ENCODE data around the gene TRIM33. TPM values are rescaled to one million over a fixed set of nuclear protein-coding genes. Genes with fewer than 3 reads are reported as not detected.

TRIM33 gene
- total and polyA plus RNA-seq, 4 donors, result 5.6 to 42.8 (median 30.4) TPM

GRCh38 chr1:114507513-114507912 is 3.5 kb downstream of the TRIM33 start:
- H3K4me1 ChIP-seq (ENCODE audit: control insufficient read depth in 1 of 2, insufficient read depth in 2 of 2, low read length in 2 of 2), result peaks cover 0 to 5% of the 10 kb centered on the region in 2 donors
- no peak for ATAC-seq (ENCODE audit: low FRiP score)
- no peaks in the 10 kb centered on the region for H3K27me3 ChIP-seq (ENCODE audit: control insufficient read depth in 1 of 2, insufficient read depth in 2 of 2, low read length in 1 of 2)
- no peaks in the 10 kb centered on the region for H3K36me3 ChIP-seq (ENCODE audit: control insufficient read depth in 1 of 2, insufficient read depth in 2 of 2, low read length in 1 of 2)
- 52 to 60% methylated on average over 3 of the region's 3 CpGs for WGBS, 2 donors
- no peak for DNase-seq
- no peak overlapping the region for H3K27ac ChIP-seq (ENCODE audit: low read depth in 1 of 2, low read length in 2 of 2)
- H3K4me3 ChIP-seq (ENCODE audit: low read length in 2 of 2), result no peak overlapping the region
- H3K9me3 ChIP-seq (ENCODE audit: control insufficient read depth, low read length), result no peaks in the 10 kb centered on the region
- intact Hi-C loops (cut with DNase I), result no loop called here

- H3K27me3 ChIP-seq (ENCODE audit: control insufficient read depth in 1 of 2, insufficient read depth in 2 of 2, low read length in 1 of 2), result no peaks in the 10 kb centered on the region
- no peak overlapping the region for H3K4me3 ChIP-seq (ENCODE audit: low read length in 2 of 2)
- H3K4me1 ChIP-seq (ENCODE audit: control insufficient read depth in 1 of 2, insufficient read depth in 2 of 2, low read length in 2 of 2), result peaks cover 0 to 5% of the 10 kb centered on the region in 2 donors
- DNase-seq (no peak), ATAC-seq (ENCODE audit: low FRiP score) (no peak)
- no peak overlapping the region for H3K27ac ChIP-seq (ENCODE audit: low read depth in 1 of 2, low read length in 2 of 2)
- intact Hi-C loops (cut with DNase I), result no loop called here
- H3K9me3 ChIP-seq (ENCODE audit: control insufficient read depth, low read length), result no peaks in the 10 kb centered on the region
- no peaks in the 10 kb centered on the region for H3K36me3 ChIP-seq (ENCODE audit: control insufficient read depth in 1 of 2, insufficient read depth in 2 of 2, low read length in 1 of 2)
- WGBS, 2 donors, result 71 to 72% methylated on average over 2 of the region's 2 CpGs
Observed at GRCh38 chr1:114505148-114505561, 5.8 kb downstream of the TRIM33 start.

GRCh38 chr1:114503916-114504422 is 7.0 kb downstream of the TRIM33 start:
- no peak overlapping the region for H3K4me3 ChIP-seq (ENCODE audit: low read length in 2 of 2)
- no peaks in the 10 kb centered on the region for H3K9me3 ChIP-seq (ENCODE audit: control insufficient read depth, low read length)
- intact Hi-C loops (cut with DNase I), result no loop called here
- no peaks in the 10 kb centered on the region for H3K36me3 ChIP-seq (ENCODE audit: control insufficient read depth in 1 of 2, insufficient read depth in 2 of 2, low read length in 1 of 2)
- no peak for DNase-seq
- ATAC-seq (ENCODE audit: low FRiP score), result no peak
- H3K27ac ChIP-seq (ENCODE audit: low read depth in 1 of 2, low read length in 2 of 2), result no peak overlapping the region
- WGBS, 2 donors, result 44 to 48% methylated on average over 7 of the region's 7 CpGs
- H3K4me1 ChIP-seq (ENCODE audit: control insufficient read depth in 1 of 2, insufficient read depth in 2 of 2, low read length in 2 of 2), result peaks cover 0 to 5% of the 10 kb centered on the region in 2 donors
- no peaks in the 10 kb centered on the region for H3K27me3 ChIP-seq (ENCODE audit: control insufficient read depth in 1 of 2, insufficient read depth in 2 of 2, low read length in 1 of 2)

- Histone ChIP-seq H3K27me3 (ENCODE audit: control insufficient read depth in 1 of 2, insufficient read depth in 2 of 2, low read length in 1 of 2) (no peaks in the 10 kb centered on the region), H3K4me1 (ENCODE audit: control insufficient read depth in 1 of 2, insufficient read depth in 2 of 2, low read length in 2 of 2) (peaks cover 0 to 5% of the 10 kb centered on the region in 2 donors), H3K9me3 (ENCODE audit: control insufficient read depth, low read length) (no peaks in the 10 kb centered on the region), H3K4me3 (ENCODE audit: low read length in 2 of 2) (no peak overlapping the region), H3K27ac (ENCODE audit: low read depth in 1 of 2, low read length in 2 of 2) (no peak overlapping the region), H3K36me3 (ENCODE audit: control insufficient read depth in 1 of 2, insufficient read depth in 2 of 2, low read length in 1 of 2) (no peaks in the 10 kb centered on the region)
- ATAC-seq (ENCODE audit: low FRiP score) (no peak), DNase-seq (no peak)
- intact Hi-C loops (cut with DNase I), result no loop called here
Observed at GRCh38 chr1:114502080-114502479, 8.9 kb downstream of the TRIM33 start.

- peaks cover 0 to 5% of the 10 kb centered on the region in 2 donors for H3K4me1 ChIP-seq (ENCODE audit: control insufficient read depth in 1 of 2, insufficient read depth in 2 of 2, low read length in 2 of 2)
- H3K27me3 ChIP-seq (ENCODE audit: control insufficient read depth in 1 of 2, insufficient read depth in 2 of 2, low read length in 1 of 2), result no peaks in the 10 kb centered on the region
- intact Hi-C loops (cut with DNase I), result no loop called here
- no peak for ATAC-seq (ENCODE audit: low FRiP score)
- H3K27ac ChIP-seq (ENCODE audit: low read depth in 1 of 2, low read length in 2 of 2), result no peak overlapping the region
- H3K4me3 ChIP-seq (ENCODE audit: low read length in 2 of 2), result no peak overlapping the region
- no peak for DNase-seq
- H3K9me3 ChIP-seq (ENCODE audit: control insufficient read depth, low read length), result no peaks in the 10 kb centered on the region
- no peaks in the 10 kb centered on the region for H3K36me3 ChIP-seq (ENCODE audit: control insufficient read depth in 1 of 2, insufficient read depth in 2 of 2, low read length in 1 of 2)
Observed at GRCh38 chr1:114499478-114499877, 11.5 kb downstream of the TRIM33 start.

- H3K27me3 ChIP-seq (ENCODE audit: control insufficient read depth in 1 of 2, insufficient read depth in 2 of 2, low read length in 1 of 2), result no peaks in the 10 kb centered on the region
- intact Hi-C loops (cut with DNase I), result no loop called here
- no peak for DNase-seq
- H3K4me1 ChIP-seq (ENCODE audit: control insufficient read depth in 1 of 2, insufficient read depth in 2 of 2, low read length in 2 of 2), result peaks cover 0 to 7% of the 10 kb centered on the region in 2 donors
- ATAC-seq (ENCODE audit: low FRiP score), result no peak
- 12 to 18% methylated on average over 1 of the region's 1 CpG for WGBS, 2 donors
- no peaks in the 10 kb centered on the region for H3K9me3 ChIP-seq (ENCODE audit: control insufficient read depth, low read length)
- H3K36me3 ChIP-seq (ENCODE audit: control insufficient read depth in 1 of 2, insufficient read depth in 2 of 2, low read length in 1 of 2), result no peaks in the 10 kb centered on the region
- H3K27ac ChIP-seq (ENCODE audit: low read depth in 1 of 2, low read length in 2 of 2), result no peak overlapping the region
- H3K4me3 ChIP-seq (ENCODE audit: low read length in 2 of 2), result no peak overlapping the region
Observed at GRCh38 chr1:114496089-114496488, 14.9 kb downstream of the TRIM33 start.

GRCh38 chr1:114495486-114495885 is 15.5 kb downstream of the TRIM33 start:
- 8 to 10% methylated on average over 2 of the region's 2 CpGs for WGBS, 2 donors
- Histone ChIP-seq H3K4me1 (ENCODE audit: control insufficient read depth in 1 of 2, insufficient read depth in 2 of 2, low read length in 2 of 2) (peaks cover 0 to 7% of the 10 kb centered on the region in 2 donors), H3K36me3 (ENCODE audit: control insufficient read depth in 1 of 2, insufficient read depth in 2 of 2, low read length in 1 of 2) (no peaks in the 10 kb centered on the region), H3K27ac (ENCODE audit: low read depth in 1 of 2, low read length in 2 of 2) (no peak overlapping the region), H3K9me3 (ENCODE audit: control insufficient read depth, low read length) (no peaks in the 10 kb centered on the region), H3K27me3 (ENCODE audit: control insufficient read depth in 1 of 2, insufficient read depth in 2 of 2, low read length in 1 of 2) (no peaks in the 10 kb centered on the region), H3K4me3 (ENCODE audit: low read length in 2 of 2) (no peak overlapping the region)
- intact Hi-C loops (cut with DNase I), result no loop called here
- no peak for ATAC-seq (ENCODE audit: low FRiP score)
- no peak for DNase-seq

GRCh38 chr1:114492978-114493377 is 18.0 kb downstream of the TRIM33 start:
- DNase-seq, result no peak
- no peak overlapping the region for H3K4me3 ChIP-seq (ENCODE audit: low read length in 2 of 2)
- no peaks in the 10 kb centered on the region for H3K9me3 ChIP-seq (ENCODE audit: control insufficient read depth, low read length)
- H3K4me1 ChIP-seq (ENCODE audit: control insufficient read depth in 1 of 2, insufficient read depth in 2 of 2, low read length in 2 of 2), result peaks cover 0 to 7% of the 10 kb centered on the region in 2 donors
- H3K36me3 ChIP-seq (ENCODE audit: control insufficient read depth in 1 of 2, insufficient read depth in 2 of 2, low read length in 1 of 2), result no peaks in the 10 kb centered on the region
- WGBS, 2 donors, result 85 to 97% methylated on average over 1 of the region's 1 CpG
- intact Hi-C loops (cut with DNase I), result no loop called here
- ATAC-seq (ENCODE audit: low FRiP score), result no peak
- H3K27ac ChIP-seq (ENCODE audit: low read depth in 1 of 2, low read length in 2 of 2), result no peak overlapping the region
- H3K27me3 ChIP-seq (ENCODE audit: control insufficient read depth in 1 of 2, insufficient read depth in 2 of 2, low read length in 1 of 2), result no peaks in the 10 kb centered on the region

GRCh38 chr1:114490274-114490693 is 20.7 kb downstream of the TRIM33 start:
- WGBS, 2 donors, result 62 to 67% methylated on average over 1 of the region's 1 CpG
- Histone ChIP-seq H3K4me3 (ENCODE audit: low read length in 2 of 2) (no peak overlapping the region), H3K27ac (ENCODE audit: low read depth in 1 of 2, low read length in 2 of 2) (no peak overlapping the region), H3K4me1 (ENCODE audit: control insufficient read depth in 1 of 2, insufficient read depth in 2 of 2, low read length in 2 of 2) (peaks cover 0 to 9% of the 10 kb centered on the region in 2 donors), H3K27me3 (ENCODE audit: control insufficient read depth in 1 of 2, insufficient read depth in 2 of 2, low read length in 1 of 2) (no peaks in the 10 kb centered on the region), H3K36me3 (ENCODE audit: control insufficient read depth in 1 of 2, insufficient read depth in 2 of 2, low read length in 1 of 2) (no peaks in the 10 kb centered on the region), H3K9me3 (ENCODE audit: control insufficient read depth, low read length) (no peaks in the 10 kb centered on the region)
- DNase-seq (no peak), ATAC-seq (ENCODE audit: low FRiP score) (no peak)
- intact Hi-C loops (cut with DNase I), result no loop called here

Measured in aorta (tissue), 5 donors.